Left ventricle myocardium inferior (tissue), 1 donor: ENCODE data around the gene STK16. TPM values are rescaled to one million over a fixed set of nuclear protein-coding genes. Genes with fewer than 3 reads are reported as not detected.
"Not testable (repeated sequence)": the region's sequence is repeated elsewhere in the genome, so short reads cannot be mapped to it uniquely, and the experiment has no call there.

ENCODE experiments used
- DNase-seq: peaks from one replicate; pipeline ENCODE4 v3.0.0-alpha.2; 2020
- H3K27ac ChIP-seq: fragments of 200-600 bp; replicated peaks from 2 replicates; pipeline ENCODE4 v1.8.0; 2021
- H3K27me3 ChIP-seq: fragments of 200-600 bp; 2 replicates; pipeline ENCODE4 v1.8.0; 2021; ENCODE audit warnings: low read depth
- H3K36me3 ChIP-seq: fragments of 200-600 bp; 2 replicates; pipeline ENCODE4 v1.8.0; 2021
- H3K4me1 ChIP-seq: fragments of 200-600 bp; 2 replicates; pipeline ENCODE4 v1.8.0; 2021
- H3K4me3 ChIP-seq: fragments of 200-600 bp; 2 replicates; pipeline ENCODE4 v1.8.0; 2021; ENCODE audit warnings: mild to moderate bottlenecking, moderate library complexity
- H3K9me3 ChIP-seq: fragments of 200-600 bp; replicated peaks from 2 replicates; pipeline ENCODE4 v1.8.0; 2021
- intact Hi-C: fragments of 100-400 bp; cut with micrococcal nuclease; formaldehyde crosslinking; loops from one replicate; pipeline ENCODE4 v1.11.0; 2022
- total RNA-seq: library from RNA; stranded (reverse); fragmentation: NEBNext Ultra II Directional; extraction: Animal tissue kit (Norgen Biotek cat#: 25700); gene quantifications from one replicate; pipeline ENCODE4 v1.2.1, GENCODE V29; 2021
- TF ChIP-seq, protein P1 (sequence below): fragments of 200-600 bp; IDR thresholded peaks from 2 replicates; pipeline ENCODE4 v1.8.0; 2021; ENCODE audit warnings: antibody characterized with exemption, mild to moderate bottlenecking, borderline replicate concordance
- donor health status: DM: no; HTN: yes; CAD: no; lungs with severe emphysema.

The STK16 gene
- total RNA-seq, 1 donor from 2014 or later = 19.2 TPM

GRCh38 chr2:219253753-219254589 is 8.7 kb downstream of the STK16 start, which contains the start of gene TUBA4A:
TUBA4A (minus strand) TSS chr2:219253918; CDS start chr2:219253858, 60 bp downstream.
- H3K4me1 ChIP-seq = peaks cover 59% of the 10 kb centered on the region
- TF ChIP-seq, protein P1, sequence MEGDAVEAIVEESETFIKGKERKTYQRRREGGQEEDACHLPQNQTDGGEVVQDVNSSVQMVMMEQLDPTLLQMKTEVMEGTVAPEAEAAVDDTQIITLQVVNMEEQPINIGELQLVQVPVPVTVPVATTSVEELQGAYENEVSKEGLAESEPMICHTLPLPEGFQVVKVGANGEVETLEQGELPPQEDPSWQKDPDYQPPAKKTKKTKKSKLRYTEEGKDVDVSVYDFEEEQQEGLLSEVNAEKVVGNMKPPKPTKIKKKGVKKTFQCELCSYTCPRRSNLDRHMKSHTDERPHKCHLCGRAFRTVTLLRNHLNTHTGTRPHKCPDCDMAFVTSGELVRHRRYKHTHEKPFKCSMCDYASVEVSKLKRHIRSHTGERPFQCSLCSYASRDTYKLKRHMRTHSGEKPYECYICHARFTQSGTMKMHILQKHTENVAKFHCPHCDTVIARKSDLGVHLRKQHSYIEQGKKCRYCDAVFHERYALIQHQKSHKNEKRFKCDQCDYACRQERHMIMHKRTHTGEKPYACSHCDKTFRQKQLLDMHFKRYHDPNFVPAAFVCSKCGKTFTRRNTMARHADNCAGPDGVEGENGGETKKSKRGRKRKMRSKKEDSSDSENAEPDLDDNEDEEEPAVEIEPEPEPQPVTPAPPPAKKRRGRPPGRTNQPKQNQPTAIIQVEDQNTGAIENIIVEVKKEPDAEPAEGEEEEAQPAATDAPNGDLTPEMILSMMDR = peak; percentile 42
- H3K4me3 ChIP-seq = peak within 1 kb of the TSS; percentile 85
- no peaks in the 10 kb centered on the region for H3K9me3 ChIP-seq
- peak; percentile 86 for DNase-seq
- H3K36me3 ChIP-seq = peaks cover 19% of the 10 kb centered on the region
- intact Hi-C loops = no loop called here
- peaks cover 29% of the 10 kb centered on the region for H3K27me3 ChIP-seq
- peak within 1 kb of the TSS; percentile 87 for H3K27ac ChIP-seq

DNA sequence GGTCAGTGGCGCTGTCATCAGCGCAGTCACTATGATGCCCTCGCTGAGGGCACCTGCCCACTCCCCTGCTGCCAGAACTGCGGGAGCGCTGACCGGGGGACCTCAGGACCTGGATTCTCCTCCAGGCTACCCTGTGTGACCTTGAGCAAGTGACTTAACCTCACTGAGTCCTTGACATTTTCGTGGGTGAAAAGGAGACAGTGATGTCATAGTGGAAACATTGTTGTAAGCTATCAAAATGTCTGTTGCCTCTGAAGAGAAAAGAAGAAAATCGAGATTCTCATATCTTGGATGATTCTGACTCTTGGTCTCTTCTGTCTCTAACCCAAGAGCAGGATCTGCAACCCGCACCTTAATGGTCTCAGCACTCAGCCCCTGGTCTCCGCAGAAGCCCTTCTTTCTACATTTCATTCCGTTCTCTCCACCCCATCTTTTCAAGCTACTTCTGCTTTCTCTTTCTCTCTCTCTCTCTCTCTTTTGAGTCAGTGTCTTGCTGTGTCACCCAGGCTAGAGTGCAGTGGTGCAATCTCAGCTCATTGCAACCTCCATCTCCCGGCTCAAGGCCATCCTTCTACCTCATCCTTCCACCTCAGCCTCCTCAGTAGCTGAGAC is 9.4 kb downstream of the STK16 start:
- intact Hi-C loops = no loop called here
- Histone ChIP-seq H3K36me3 (peaks cover 19% of the 10 kb centered on the region), H3K4me3 (peak overlapping the region; percentile 85), H3K27ac (peak overlapping the region; percentile 87), H3K4me1 (peaks cover 51% of the 10 kb centered on the region), H3K9me3 (no peaks in the 10 kb centered on the region), H3K27me3 (peaks cover 35% of the 10 kb centered on the region)
- TF ChIP-seq, protein P1 = no peak
- no peak for DNase-seq

DNA sequence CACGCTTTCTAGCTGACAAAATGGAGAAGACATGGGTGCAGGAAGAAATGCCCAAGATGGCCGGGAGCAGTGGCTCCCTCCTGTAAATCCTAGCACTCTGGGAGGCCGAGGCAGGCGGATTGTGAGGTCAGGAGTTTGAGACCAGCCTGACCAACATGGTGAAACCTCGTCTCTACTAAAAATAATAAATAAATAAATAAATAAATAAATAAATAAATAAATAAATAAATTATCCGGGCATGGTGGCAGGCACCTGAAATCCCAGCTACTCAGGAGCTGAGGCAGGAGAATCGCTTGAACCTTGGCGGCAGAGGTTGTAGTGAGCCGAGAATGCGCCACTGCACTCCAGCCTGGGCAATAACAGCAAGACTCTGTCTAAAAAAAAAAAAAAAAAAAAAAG is 13.7 kb downstream of the STK16 start:
- DNase-seq, H3K27ac ChIP-seq, H3K9me3 ChIP-seq, H3K36me3 ChIP-seq, H3K4me3 ChIP-seq, intact Hi-C loops: not testable (repeated sequence)
- Histone ChIP-seq H3K4me1 (peaks cover 12% of the 10 kb centered on the region), H3K27me3 (peaks cover 64% of the 10 kb centered on the region)

- H3K36me3 ChIP-seq = no peaks in the 10 kb centered on the region
- H3K27ac ChIP-seq = no peak overlapping the region
- intact Hi-C loops = no loop called here
- H3K4me1 ChIP-seq = no peaks in the 10 kb centered on the region
- H3K27me3 ChIP-seq = peaks cover 58% of the 10 kb centered on the region
- H3K4me3 ChIP-seq = no peak overlapping the region
- no peaks in the 10 kb centered on the region for H3K9me3 ChIP-seq
- TF ChIP-seq, protein P1 = no peak
- no peak for DNase-seq
Measured at GRCh38 chr2:219261024-219261855, 16.0 kb downstream of the STK16 start.

DNA sequence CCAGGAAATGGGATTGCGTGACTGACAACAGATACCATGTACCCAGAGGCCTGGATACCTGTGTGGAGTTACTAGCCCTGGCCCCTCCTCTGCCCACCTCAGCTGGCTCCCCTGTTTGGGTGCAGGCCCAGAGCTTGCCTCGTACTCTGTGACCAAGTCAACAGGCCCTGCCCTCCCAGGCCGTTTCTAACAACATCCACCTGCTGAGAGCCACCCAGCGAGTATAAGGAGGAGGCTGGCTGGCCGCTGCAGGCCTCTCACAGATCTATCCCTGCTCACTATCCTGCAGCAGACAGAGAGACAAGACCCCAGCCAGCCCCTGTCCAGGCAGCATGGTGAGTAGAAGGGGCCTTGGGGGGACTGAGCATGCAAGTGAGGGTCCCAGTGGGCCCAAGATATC is 21.0 kb downstream of the STK16 start:
- Histone ChIP-seq H3K27me3 (peaks cover 15% of the 10 kb centered on the region), H3K27ac (no peak overlapping the region), H3K36me3 (no peaks in the 10 kb centered on the region), H3K9me3 (no peaks in the 10 kb centered on the region), H3K4me1 (peaks cover 11% of the 10 kb centered on the region), H3K4me3 (no peak overlapping the region)
- TF ChIP-seq, protein P1 = no peak
- intact Hi-C loops = no loop called here
- no peak for DNase-seq
